ENCODE data around the gene GOLGA6L2.

Gene GOLGA6L2

DNA sequence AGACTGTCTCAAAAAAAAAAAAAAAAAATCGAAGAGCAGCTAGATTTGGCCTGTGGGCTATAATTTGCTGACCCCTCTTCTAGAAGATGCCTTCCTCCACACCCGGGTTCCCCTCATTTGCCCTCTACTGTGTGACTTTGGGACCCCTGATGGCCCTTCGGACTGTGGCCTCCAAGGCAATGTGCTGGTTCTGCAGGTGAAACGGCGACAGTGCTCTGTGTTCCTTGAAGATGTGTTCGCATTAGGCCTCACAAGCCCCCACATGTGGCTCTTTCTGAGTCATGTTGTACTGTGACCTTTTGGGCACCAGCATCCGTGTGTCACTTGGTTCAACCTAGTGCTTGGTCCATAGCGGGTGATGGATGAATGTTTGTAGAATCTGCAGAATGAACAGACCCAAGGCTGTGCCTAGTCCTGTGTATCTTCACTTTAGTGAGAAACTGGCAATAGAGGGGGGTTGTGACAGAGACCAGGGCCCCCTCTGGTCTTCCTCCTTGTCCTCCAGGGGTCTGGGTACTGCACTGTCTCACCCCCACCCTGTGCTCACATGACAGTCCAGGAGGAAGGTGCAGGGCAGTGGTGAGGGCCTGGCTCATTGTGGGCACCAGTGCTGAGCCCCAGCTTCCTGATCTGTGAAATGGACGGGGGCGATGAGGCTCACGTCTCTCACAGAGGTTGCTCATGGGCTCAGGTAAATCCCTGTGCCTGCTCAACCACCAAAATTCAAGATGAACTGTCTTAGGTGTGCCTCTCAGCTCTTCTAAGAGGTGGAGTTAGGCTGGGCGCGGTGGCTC is 22.7 kb downstream of the GOLGA6L2 start:
- H3K9ac ChIP-seq (ENCODE audit: low read length): no peak overlapping the region
- H3K27me3 ChIP-seq (ENCODE audit: low read depth, low read length): no peaks in the 10 kb centered on the region
- no peaks in the 10 kb centered on the region for H3K9me3 ChIP-seq (ENCODE audit: insufficient read depth, low read length)
- TF ChIP-seq, protein P1, sequence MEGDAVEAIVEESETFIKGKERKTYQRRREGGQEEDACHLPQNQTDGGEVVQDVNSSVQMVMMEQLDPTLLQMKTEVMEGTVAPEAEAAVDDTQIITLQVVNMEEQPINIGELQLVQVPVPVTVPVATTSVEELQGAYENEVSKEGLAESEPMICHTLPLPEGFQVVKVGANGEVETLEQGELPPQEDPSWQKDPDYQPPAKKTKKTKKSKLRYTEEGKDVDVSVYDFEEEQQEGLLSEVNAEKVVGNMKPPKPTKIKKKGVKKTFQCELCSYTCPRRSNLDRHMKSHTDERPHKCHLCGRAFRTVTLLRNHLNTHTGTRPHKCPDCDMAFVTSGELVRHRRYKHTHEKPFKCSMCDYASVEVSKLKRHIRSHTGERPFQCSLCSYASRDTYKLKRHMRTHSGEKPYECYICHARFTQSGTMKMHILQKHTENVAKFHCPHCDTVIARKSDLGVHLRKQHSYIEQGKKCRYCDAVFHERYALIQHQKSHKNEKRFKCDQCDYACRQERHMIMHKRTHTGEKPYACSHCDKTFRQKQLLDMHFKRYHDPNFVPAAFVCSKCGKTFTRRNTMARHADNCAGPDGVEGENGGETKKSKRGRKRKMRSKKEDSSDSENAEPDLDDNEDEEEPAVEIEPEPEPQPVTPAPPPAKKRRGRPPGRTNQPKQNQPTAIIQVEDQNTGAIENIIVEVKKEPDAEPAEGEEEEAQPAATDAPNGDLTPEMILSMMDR (IDR thresholded peaks at IDR 0.05; ENCODE audit: low read depth, low read length): no peak
- TF ChIP-seq EZH2phosphoT487 (IDR thresholded peaks at IDR 0.05; ENCODE audit: low read depth): no peak
- H3K79me2 ChIP-seq (ENCODE audit: low read length): no peaks in the 10 kb centered on the region
- H4K20me1 ChIP-seq (ENCODE audit: insufficient read depth, low read length): no peaks in the 10 kb centered on the region
- no peak overlapping the region for H3K4me2 ChIP-seq (ENCODE audit: low read length)
- H3K27ac ChIP-seq (ENCODE audit: low read length): no peak overlapping the region
- H2AFZ ChIP-seq (ENCODE audit: low read depth, low read length): no peak overlapping the region
- H3K4me1 ChIP-seq (ENCODE audit: low read length): peaks cover 4% of the 10 kb centered on the region
- no peak overlapping the region for H3K4me3 ChIP-seq (ENCODE audit: low read length)
- no peaks in the 10 kb centered on the region for H3K36me3 ChIP-seq (replicated peaks; ENCODE audit: low read depth, low read length)

DNA sequence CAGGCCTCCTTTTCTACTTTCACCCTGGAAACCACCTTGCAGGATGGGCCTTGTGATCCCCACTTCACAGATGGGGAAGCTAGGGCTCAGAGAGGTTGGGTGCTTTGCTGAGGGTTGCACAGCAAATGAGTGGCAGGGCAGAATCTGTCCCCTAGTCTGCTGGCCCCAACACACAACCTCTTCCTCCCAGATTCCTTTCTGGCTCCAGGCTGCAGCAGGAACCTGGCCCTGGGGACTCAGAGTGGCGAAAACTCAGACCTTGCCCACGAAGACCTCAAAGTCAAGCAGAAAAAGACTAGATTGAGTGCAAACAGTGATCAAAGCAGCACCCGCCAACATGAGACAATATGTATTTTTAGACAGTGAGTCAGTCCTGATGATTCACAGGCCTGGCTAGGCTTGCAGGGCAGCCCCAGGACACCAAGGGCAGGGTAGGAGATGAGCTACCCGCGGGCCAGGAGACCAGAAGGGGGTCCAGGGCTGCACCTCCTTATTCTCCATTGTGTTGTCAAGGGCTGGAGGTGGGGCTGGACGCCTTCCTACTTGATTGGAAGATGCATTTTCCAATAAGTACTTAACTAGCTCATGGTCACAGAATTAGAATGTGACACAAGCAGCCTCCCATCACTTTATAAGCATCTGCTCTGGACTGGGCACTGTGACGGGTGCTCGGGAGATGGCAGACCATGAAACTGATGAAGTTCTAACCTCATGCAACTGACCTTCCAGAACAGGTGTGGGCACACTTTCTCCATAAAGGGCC is 23.9 kb downstream of the GOLGA6L2 start:
- Histone ChIP-seq H3K9ac (ENCODE audit: low read length) (no peak overlapping the region), H3K27me3 (ENCODE audit: low read depth, low read length) (no peaks in the 10 kb centered on the region), H3K4me1 (ENCODE audit: low read length) (peaks cover 4% of the 10 kb centered on the region), H3K4me3 (ENCODE audit: low read length) (no peak overlapping the region), H4K20me1 (ENCODE audit: insufficient read depth, low read length) (no peaks in the 10 kb centered on the region), H3K27ac (ENCODE audit: low read length) (no peak overlapping the region), H3K79me2 (ENCODE audit: low read length) (no peaks in the 10 kb centered on the region), H3K4me2 (ENCODE audit: low read length) (no peak overlapping the region), H3K36me3 (replicated peaks; ENCODE audit: low read depth, low read length) (no peaks in the 10 kb centered on the region), H2AFZ (ENCODE audit: low read depth, low read length) (no peak overlapping the region), H3K9me3 (ENCODE audit: insufficient read depth, low read length) (no peaks in the 10 kb centered on the region)
- TF ChIP-seq, protein P1 (IDR thresholded peaks at IDR 0.05; ENCODE audit: low read depth, low read length): no peak
- TF ChIP-seq EZH2phosphoT487 (IDR thresholded peaks at IDR 0.05; ENCODE audit: low read depth): no peak

DNA sequence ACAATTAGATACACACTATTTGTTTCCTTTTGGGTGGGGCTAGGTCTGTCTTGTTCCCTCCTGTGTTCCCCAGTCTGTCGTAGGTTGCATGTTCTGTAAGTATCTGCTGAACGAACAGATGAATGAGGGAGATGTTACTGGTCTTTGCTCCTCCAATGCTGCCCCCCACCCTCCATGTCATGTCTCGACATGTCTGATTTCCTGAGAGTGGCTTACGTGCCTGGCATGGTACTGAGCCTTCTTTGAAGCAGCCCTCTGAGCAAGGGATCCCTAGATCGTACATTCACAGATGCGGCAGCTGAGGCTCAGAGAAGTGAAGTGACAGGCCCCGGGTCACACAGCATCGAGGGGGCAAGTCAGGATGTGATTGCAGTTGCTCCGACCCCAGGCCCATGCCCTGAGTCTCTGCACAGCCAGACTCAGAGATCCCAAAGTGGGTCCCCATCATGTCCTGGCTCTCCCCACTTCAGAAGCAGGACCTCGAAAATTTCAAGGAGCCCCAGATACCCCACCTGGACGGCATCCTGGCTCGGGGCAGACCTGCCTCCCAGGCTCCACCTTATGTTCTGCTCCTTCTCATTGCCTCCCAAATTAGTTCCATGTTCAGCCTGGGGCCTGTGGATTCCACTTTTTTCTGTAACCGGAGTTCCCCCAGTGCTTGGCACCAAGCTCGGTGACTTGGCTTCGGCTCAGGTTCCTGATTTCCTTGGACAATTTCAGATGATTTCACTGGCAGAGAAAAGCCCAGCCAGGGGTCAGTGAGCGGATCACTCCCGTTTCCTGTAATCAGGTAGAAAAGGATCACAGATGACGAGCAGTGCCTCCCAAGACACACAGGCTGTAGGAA is 24.7 kb downstream of the GOLGA6L2 start:
- Histone ChIP-seq H2AFZ (ENCODE audit: low read depth, low read length) (no peak overlapping the region), H3K79me2 (ENCODE audit: low read length) (no peaks in the 10 kb centered on the region), H3K4me2 (ENCODE audit: low read length) (no peak overlapping the region), H3K9ac (ENCODE audit: low read length) (no peak overlapping the region), H3K9me3 (ENCODE audit: insufficient read depth, low read length) (no peaks in the 10 kb centered on the region), H3K36me3 (replicated peaks; ENCODE audit: low read depth, low read length) (no peaks in the 10 kb centered on the region), H3K4me1 (ENCODE audit: low read length) (peaks cover 4% of the 10 kb centered on the region), H3K4me3 (ENCODE audit: low read length) (no peak overlapping the region), H3K27me3 (ENCODE audit: low read depth, low read length) (no peaks in the 10 kb centered on the region), H4K20me1 (ENCODE audit: insufficient read depth, low read length) (no peaks in the 10 kb centered on the region), H3K27ac (ENCODE audit: low read length) (no peak overlapping the region)
- TF ChIP-seq, protein P1 (IDR thresholded peaks at IDR 0.05; ENCODE audit: low read depth, low read length): no peak
- TF ChIP-seq EZH2phosphoT487 (IDR thresholded peaks at IDR 0.05; ENCODE audit: low read depth): no peak
